Measurements from ENCODE around the gene ADCYAP1. TPM values are rescaled to one million over a fixed set of nuclear protein-coding genes. Genes with fewer than 3 reads are reported as not detected.

Gene ADCYAP1
- total RNA-seq, 1 experiment from 2014 or later = 0.36 TPM

- ATAC-seq (no peak), DNase-seq (no peak)
- Histone ChIP-seq H3K9ac (ENCODE audit: low read length) (no peak overlapping the region), H3K79me2 (ENCODE audit: low read length) (no peaks in the 10 kb centered on the region), H2AFZ (ENCODE audit: low read length) (no peak overlapping the region), H3K27me3 (ENCODE audit: low read length) (peaks cover 19% of the 10 kb centered on the region), H3K4me2 (ENCODE audit: low read length) (no peak overlapping the region), H3K36me3 (ENCODE audit: low read depth, low read length) (no peaks in the 10 kb centered on the region), H3K9me2 (replicated peaks; ENCODE audit: low read length) (no peaks in the 10 kb centered on the region), H4K20me1 (ENCODE audit: low read length) (no peaks in the 10 kb centered on the region), H3F3A (ENCODE audit: low read length, unreplicated experiment) (no peaks in the 10 kb centered on the region), H3K4me3 (ENCODE audit: low read length) (no peak overlapping the region), H3K4me1 (ENCODE audit: insufficient read depth, low read length) (peaks cover 4% of the 10 kb centered on the region; the same call in 1 of the 2 replicates), H3K9me3 (ENCODE audit: low read length) (no peaks in the 10 kb centered on the region), H3K27ac (ENCODE audit: low read length) (no peak overlapping the region)
- ChIA-PET POLR2A (ENCODE audit: unreplicated experiment) (no interaction called here), CTCF (no interaction called here)
- TF ChIP-seq EZH2 (IDR thresholded peaks at IDR 0.05; ENCODE audit: low read length, unreplicated experiment) = no peak
- no peak for TF ChIP-seq EZH2phosphoT487 (IDR thresholded peaks at IDR 0.05; ENCODE audit: borderline replicate concordance, low read length)
- TF ChIP-seq, protein P1, sequence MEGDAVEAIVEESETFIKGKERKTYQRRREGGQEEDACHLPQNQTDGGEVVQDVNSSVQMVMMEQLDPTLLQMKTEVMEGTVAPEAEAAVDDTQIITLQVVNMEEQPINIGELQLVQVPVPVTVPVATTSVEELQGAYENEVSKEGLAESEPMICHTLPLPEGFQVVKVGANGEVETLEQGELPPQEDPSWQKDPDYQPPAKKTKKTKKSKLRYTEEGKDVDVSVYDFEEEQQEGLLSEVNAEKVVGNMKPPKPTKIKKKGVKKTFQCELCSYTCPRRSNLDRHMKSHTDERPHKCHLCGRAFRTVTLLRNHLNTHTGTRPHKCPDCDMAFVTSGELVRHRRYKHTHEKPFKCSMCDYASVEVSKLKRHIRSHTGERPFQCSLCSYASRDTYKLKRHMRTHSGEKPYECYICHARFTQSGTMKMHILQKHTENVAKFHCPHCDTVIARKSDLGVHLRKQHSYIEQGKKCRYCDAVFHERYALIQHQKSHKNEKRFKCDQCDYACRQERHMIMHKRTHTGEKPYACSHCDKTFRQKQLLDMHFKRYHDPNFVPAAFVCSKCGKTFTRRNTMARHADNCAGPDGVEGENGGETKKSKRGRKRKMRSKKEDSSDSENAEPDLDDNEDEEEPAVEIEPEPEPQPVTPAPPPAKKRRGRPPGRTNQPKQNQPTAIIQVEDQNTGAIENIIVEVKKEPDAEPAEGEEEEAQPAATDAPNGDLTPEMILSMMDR (conservative IDR thresholded peaks at IDR 0.05; ENCODE audit: low read depth, low read length) = no peak
- intact Hi-C loops (cut with micrococcal nuclease) = no loop called here
- no TSS peak for BruUV-seq (replicated peaks)
Measured at GRCh38 chr18:959854-960253, 55.2 kb downstream of the ADCYAP1 start.

Other genes starting within 250 kb of the ADCYAP1 start
- 63.2 and 69.7 TPM in 2 replicates for gene TYMS, start 247.2 kb upstream of the ADCYAP1 start, total RNA-seq (2014; rRNA removed)
- gene ENOSF1, start 192.2 kb upstream of the ADCYAP1 start, total RNA-seq (2014; rRNA removed) = 44.2 and 61.0 TPM in 2 replicates
- gene YES1, start 92.6 kb upstream of the ADCYAP1 start, total RNA-seq (2014; rRNA removed) = 73.5 and 113 TPM in 2 replicates

All from PC-3 (cell line).